ENCODE measurements around the gene NFIC.
"Not testable (repeated sequence)": the region's sequence is repeated elsewhere in the genome, so short reads cannot be mapped to it uniquely, and the experiment has no call there.

The NFIC gene

GRCh38 chr19:3338541-3339181, 27.7 kb upstream of the NFIC start:
- H3K4me2 ChIP-seq (ENCODE audit: low read length): no peak overlapping the region
- no peaks in the 10 kb centered on the region for H3K4me1 ChIP-seq (ENCODE audit: insufficient read depth, low read length, severe bottlenecking)
- no peak for TF ChIP-seq EZH2 (IDR thresholded peaks at IDR 0.05; ENCODE audit: borderline replicate concordance, low read length)
- no peak for TF ChIP-seq CTCF (IDR thresholded peaks at IDR 0.05; ENCODE audit: low read length)
- no peak overlapping the region for H3K4me3 ChIP-seq (ENCODE audit: low read depth, low read length, poor library complexity, severe bottlenecking)
- H3K9me3 ChIP-seq (ENCODE audit: low read length): no peaks in the 10 kb centered on the region
- H3K9ac ChIP-seq (ENCODE audit: low read length): no peak overlapping the region
- H3K36me3 ChIP-seq (ENCODE audit: insufficient read depth, low read length): no peaks in the 10 kb centered on the region
- no peaks in the 10 kb centered on the region for H3K79me2 ChIP-seq (ENCODE audit: insufficient read depth, low read length)
- no peak overlapping the region for H3K27ac ChIP-seq (ENCODE audit: low read depth, low read length, poor library complexity, severe bottlenecking)
- H2AFZ ChIP-seq (ENCODE audit: low read length): no peak overlapping the region
- H3F3A ChIP-seq (ENCODE audit: insufficient read depth, low read length): no peaks in the 10 kb centered on the region
- no peaks in the 10 kb centered on the region for H4K20me1 ChIP-seq (ENCODE audit: insufficient read depth, low read length)
- H3K9me2 ChIP-seq (ENCODE audit: low read depth, low read length): no peaks in the 10 kb centered on the region
- H3K27me3 ChIP-seq (ENCODE audit: insufficient read depth, low read length): peaks cover 11% of the 10 kb centered on the region; the same call in 1 of the 2 replicates

GRCh38 chr19:3340340-3340739, 26.0 kb upstream of the NFIC start:
- H3K27me3 ChIP-seq (ENCODE audit: insufficient read depth, low read length): peaks cover 11% of the 10 kb centered on the region; the same call in 1 of the 2 replicates
- H3K4me1 ChIP-seq (ENCODE audit: insufficient read depth, low read length, severe bottlenecking): no peaks in the 10 kb centered on the region
- H4K20me1 ChIP-seq (ENCODE audit: insufficient read depth, low read length): no peaks in the 10 kb centered on the region
- H3K4me2 ChIP-seq (ENCODE audit: low read length): no peak overlapping the region
- no peaks in the 10 kb centered on the region for H3K9me2 ChIP-seq (ENCODE audit: low read depth, low read length)
- no peak overlapping the region for H2AFZ ChIP-seq (ENCODE audit: low read length)
- no peaks in the 10 kb centered on the region for H3K36me3 ChIP-seq (ENCODE audit: insufficient read depth, low read length)
- H3K9ac ChIP-seq (ENCODE audit: low read length): no peak overlapping the region
- no peak overlapping the region for H3K27ac ChIP-seq (ENCODE audit: low read depth, low read length, poor library complexity, severe bottlenecking)
- H3K9me3 ChIP-seq (ENCODE audit: low read length): no peaks in the 10 kb centered on the region
- no peaks in the 10 kb centered on the region for H3F3A ChIP-seq (ENCODE audit: insufficient read depth, low read length)
- TF ChIP-seq EZH2 (IDR thresholded peaks at IDR 0.05; ENCODE audit: borderline replicate concordance, low read length) (no peak), CTCF (IDR thresholded peaks at IDR 0.05; ENCODE audit: low read length) (no peak)
- H3K4me3 ChIP-seq (ENCODE audit: low read depth, low read length, poor library complexity, severe bottlenecking): no peak overlapping the region
- no peaks in the 10 kb centered on the region for H3K79me2 ChIP-seq (ENCODE audit: insufficient read depth, low read length)

GRCh38 chr19:3342246-3342645, 24.1 kb upstream of the NFIC start:
- TF ChIP-seq EZH2 (IDR thresholded peaks at IDR 0.05; ENCODE audit: borderline replicate concordance, low read length) (no peak), CTCF (IDR thresholded peaks at IDR 0.05; ENCODE audit: low read length) (no peak)
- Histone ChIP-seq H3K4me1 (ENCODE audit: insufficient read depth, low read length, severe bottlenecking) (no peaks in the 10 kb centered on the region), H3K36me3 (ENCODE audit: insufficient read depth, low read length) (no peaks in the 10 kb centered on the region), H3K9me2 (ENCODE audit: low read depth, low read length) (no peaks in the 10 kb centered on the region), H3K27me3 (ENCODE audit: insufficient read depth, low read length) (peaks cover 6% of the 10 kb centered on the region; the same call in 1 of the 2 replicates), H2AFZ (ENCODE audit: low read length) (no peak overlapping the region), H3F3A (ENCODE audit: insufficient read depth, low read length) (no peaks in the 10 kb centered on the region), H3K9ac (ENCODE audit: low read length) (no peak overlapping the region), H3K27ac (ENCODE audit: low read depth, low read length, poor library complexity, severe bottlenecking) (no peak overlapping the region), H4K20me1 (ENCODE audit: insufficient read depth, low read length) (no peaks in the 10 kb centered on the region), H3K4me3 (ENCODE audit: low read depth, low read length, poor library complexity, severe bottlenecking) (no peak overlapping the region), H3K4me2 (ENCODE audit: low read length) (no peak overlapping the region), H3K79me2 (ENCODE audit: insufficient read depth, low read length) (no peaks in the 10 kb centered on the region), H3K9me3 (ENCODE audit: low read length) (no peaks in the 10 kb centered on the region)

- H3K36me3 ChIP-seq (ENCODE audit: insufficient read depth, low read length); H4K20me1 ChIP-seq (ENCODE audit: insufficient read depth, low read length); H3K9me3 ChIP-seq (ENCODE audit: low read length); H3K4me2 ChIP-seq (ENCODE audit: low read length); H3K79me2 ChIP-seq (ENCODE audit: insufficient read depth, low read length); H3K4me3 ChIP-seq (ENCODE audit: low read depth, low read length, poor library complexity, severe bottlenecking); H3K9ac ChIP-seq (ENCODE audit: low read length); H3F3A ChIP-seq (ENCODE audit: insufficient read depth, low read length); H2AFZ ChIP-seq (ENCODE audit: low read length); H3K27me3 ChIP-seq (ENCODE audit: insufficient read depth, low read length); H3K4me1 ChIP-seq (ENCODE audit: insufficient read depth, low read length, severe bottlenecking); H3K9me2 ChIP-seq (ENCODE audit: low read depth, low read length); H3K27ac ChIP-seq (ENCODE audit: low read depth, low read length, poor library complexity, severe bottlenecking): not testable (repeated sequence)
Observed at GRCh38 chr19:3342962-3343361, 23.4 kb upstream of the NFIC start.

All from OCI-LY1 (cell line).